ENCODE data around the gene LPIN1. TPM values are rescaled to one million over a fixed set of nuclear protein-coding genes. Genes with fewer than 3 reads are reported as not detected.

The LPIN1 gene
- total RNA-seq, 1 donor: 62.2 TPM

DNA sequence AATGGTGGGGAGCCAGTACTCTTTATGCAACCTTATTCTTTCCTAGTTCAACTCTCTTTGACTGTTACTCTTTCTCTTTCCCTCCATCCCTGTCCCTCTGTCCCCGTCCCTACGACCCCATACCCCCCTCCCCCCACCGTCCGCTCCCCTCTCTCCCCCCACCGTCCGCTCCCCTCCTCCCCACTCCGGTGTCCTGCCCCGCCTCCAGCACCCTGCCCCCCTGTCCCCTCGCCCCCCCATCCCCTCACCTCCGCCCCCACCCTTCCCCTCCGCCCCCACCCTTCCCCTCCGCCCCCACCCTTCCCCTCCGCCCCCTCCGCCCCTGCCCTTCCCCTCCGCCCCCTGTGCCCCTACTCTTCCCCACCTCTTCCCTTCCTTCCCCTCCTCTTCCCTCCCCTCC lies 128.4 kb downstream of the LPIN1 start:
- no peak for DNase-seq (ENCODE audit: low read depth)
- no peak overlapping the region for H3K4me3 ChIP-seq (ENCODE audit: low read depth, low read length)
- TF ChIP-seq, protein P1, sequence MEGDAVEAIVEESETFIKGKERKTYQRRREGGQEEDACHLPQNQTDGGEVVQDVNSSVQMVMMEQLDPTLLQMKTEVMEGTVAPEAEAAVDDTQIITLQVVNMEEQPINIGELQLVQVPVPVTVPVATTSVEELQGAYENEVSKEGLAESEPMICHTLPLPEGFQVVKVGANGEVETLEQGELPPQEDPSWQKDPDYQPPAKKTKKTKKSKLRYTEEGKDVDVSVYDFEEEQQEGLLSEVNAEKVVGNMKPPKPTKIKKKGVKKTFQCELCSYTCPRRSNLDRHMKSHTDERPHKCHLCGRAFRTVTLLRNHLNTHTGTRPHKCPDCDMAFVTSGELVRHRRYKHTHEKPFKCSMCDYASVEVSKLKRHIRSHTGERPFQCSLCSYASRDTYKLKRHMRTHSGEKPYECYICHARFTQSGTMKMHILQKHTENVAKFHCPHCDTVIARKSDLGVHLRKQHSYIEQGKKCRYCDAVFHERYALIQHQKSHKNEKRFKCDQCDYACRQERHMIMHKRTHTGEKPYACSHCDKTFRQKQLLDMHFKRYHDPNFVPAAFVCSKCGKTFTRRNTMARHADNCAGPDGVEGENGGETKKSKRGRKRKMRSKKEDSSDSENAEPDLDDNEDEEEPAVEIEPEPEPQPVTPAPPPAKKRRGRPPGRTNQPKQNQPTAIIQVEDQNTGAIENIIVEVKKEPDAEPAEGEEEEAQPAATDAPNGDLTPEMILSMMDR (IDR thresholded peaks at IDR 0.05; ENCODE audit: insufficient read depth, low read depth, low read length): no peak

DNA sequence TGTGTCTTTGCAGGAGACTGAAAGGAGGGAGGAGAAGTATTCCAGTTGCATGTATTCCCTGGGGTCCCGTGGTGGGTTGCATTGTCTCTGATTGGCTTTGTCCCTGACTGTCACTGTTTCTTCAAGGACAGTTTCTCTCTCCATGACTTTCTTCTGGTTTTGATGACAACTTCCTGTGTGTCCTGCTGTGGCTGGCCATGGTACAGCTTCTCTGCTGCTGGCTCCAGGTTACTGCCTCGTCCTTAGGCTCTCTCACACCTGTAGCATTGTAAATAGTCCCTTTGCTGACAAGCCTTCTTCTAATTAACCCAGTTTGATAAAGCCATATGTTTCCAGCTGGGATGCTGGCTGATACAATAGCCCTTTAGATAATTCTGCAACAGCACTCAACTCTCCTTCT lies 129.0 kb downstream of the LPIN1 start:
- TF ChIP-seq, protein P1 (IDR thresholded peaks at IDR 0.05; ENCODE audit: insufficient read depth, low read depth, low read length): no peak

DNA sequence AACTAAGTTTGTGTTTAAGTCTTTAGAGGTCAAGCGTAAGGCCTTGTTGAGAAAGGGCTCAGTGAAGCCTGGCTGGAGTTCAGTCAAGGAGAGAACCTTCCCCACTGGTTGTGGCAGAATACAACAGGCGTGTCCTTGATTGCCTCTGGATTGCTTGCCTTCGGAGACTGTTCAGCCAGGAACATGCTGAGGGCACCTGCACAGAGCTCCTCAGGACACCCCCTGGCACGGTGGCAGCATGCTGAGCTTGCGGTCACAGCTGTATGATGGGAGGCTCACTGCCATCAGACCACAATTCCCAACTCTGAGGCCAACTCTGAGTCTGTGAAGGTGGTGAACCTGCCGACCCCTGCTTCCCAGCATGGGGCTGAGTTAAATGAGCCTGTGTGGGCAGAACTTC lies 130.0 kb downstream of the LPIN1 start:
- no peak for DNase-seq (ENCODE audit: low read depth)
- TF ChIP-seq, protein P1 (IDR thresholded peaks at IDR 0.05; ENCODE audit: insufficient read depth, low read depth, low read length): no peak
- H3K4me3 ChIP-seq (ENCODE audit: low read depth, low read length): no peak overlapping the region

More for the DNA sequence above, 129.0 kb downstream of the LPIN1 start:
- H3K4me3 ChIP-seq (ENCODE audit: low read depth, low read length): no peak overlapping the region
- no peak for DNase-seq (ENCODE audit: low read depth)

DNA sequence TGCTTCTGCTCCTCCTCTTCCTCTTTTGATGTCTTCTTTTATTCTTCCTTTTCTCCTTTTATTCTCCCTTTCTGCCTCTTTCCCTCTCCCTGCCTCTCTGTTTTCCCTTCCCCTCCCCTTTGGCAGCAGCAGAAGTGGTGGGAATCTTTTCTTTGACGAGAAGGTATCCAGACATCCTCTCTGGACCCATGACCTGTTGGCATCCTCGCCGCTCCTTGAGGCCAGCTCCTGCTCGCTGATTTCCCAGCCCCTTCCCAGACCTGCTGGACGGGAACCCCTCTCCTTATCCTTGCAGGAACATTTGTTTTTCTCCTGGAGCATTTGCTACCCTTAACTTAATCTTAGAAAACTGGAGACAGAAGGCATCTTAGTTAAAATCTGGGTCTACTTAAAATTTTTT lies 130.5 kb downstream of the LPIN1 start:
- TF ChIP-seq, protein P1 (IDR thresholded peaks at IDR 0.05; ENCODE audit: insufficient read depth, low read depth, low read length): no peak
- DNase-seq (ENCODE audit: low read depth): no peak
- no peak overlapping the region for H3K4me3 ChIP-seq (ENCODE audit: low read depth, low read length)

Small RNAs within 50 kb of the gene (small RNA-seq; reads per million reads assigned to genes)
- gene MIR4262 (not detected), gene MIR548S (not detected)

Other genes with a start within 250 kb of the LPIN1 start
- gene GREB1, start 212.6 kb upstream of the LPIN1 start, total RNA-seq: under 0.01 TPM in 2 replicates
- gene NTSR2, start 76.4 kb upstream of the LPIN1 start, total RNA-seq: not detected in 2 replicates

All from fibroblast of villous mesenchyme (primary cell).